NCI-H524 (cell line): ENCODE measurements around the gene RC3H2.

ENCODE experiments used
- DNase-seq, 2 experiments: peaks; one replicate each; lab custom pipeline; 2025; lab: John Stamatoyannopoulos, UW

The RC3H2 gene

GRCh38 chr9:122800066-122801060, 104.8 kb downstream of the RC3H2 start, which contains the start of gene OR1K1:
Gene OR1K1 (plus strand): TSS chr9:122800123. CDS start chr9:122800123, 0 bp downstream.
- no peak for DNase-seq

- DNase-seq, result no peak
These were observed 107.7 kb downstream of the RC3H2 start for GRCh38 chr9:122797316-122798063.
